ENCODE data around the gene UBR1. TPM values are rescaled to one million over a fixed set of nuclear protein-coding genes. Genes with fewer than 3 reads are reported as not detected.

Gene UBR1
- total and polyA plus RNA-seq, 2 experiments from 2014 or later = 17.2 to 19.6 TPM

DNA sequence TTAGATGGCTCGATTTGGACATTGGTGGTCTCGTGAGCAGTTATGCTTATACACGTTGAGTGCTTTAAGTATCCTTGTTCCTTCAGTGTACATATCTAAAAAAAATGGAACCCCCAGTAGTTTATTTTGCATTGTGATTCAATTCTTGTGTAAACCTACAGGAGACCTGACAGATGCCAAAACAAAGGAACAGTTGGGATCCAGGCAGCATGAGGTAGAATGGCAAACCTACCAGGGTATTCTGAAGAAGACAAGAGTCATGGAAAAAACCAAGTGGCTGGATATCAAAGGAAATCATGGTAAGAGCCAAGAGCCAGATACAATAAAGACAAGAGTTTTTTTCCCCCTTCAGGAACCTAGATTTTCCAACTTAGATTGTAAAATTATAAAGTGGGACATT is 29.5 kb upstream of the UBR1 start:
- ATAC-seq (no peak), DNase-seq (ENCODE audit: low spot score) (peak; percentile 13)
- TF ChIP-seq, protein P1, sequence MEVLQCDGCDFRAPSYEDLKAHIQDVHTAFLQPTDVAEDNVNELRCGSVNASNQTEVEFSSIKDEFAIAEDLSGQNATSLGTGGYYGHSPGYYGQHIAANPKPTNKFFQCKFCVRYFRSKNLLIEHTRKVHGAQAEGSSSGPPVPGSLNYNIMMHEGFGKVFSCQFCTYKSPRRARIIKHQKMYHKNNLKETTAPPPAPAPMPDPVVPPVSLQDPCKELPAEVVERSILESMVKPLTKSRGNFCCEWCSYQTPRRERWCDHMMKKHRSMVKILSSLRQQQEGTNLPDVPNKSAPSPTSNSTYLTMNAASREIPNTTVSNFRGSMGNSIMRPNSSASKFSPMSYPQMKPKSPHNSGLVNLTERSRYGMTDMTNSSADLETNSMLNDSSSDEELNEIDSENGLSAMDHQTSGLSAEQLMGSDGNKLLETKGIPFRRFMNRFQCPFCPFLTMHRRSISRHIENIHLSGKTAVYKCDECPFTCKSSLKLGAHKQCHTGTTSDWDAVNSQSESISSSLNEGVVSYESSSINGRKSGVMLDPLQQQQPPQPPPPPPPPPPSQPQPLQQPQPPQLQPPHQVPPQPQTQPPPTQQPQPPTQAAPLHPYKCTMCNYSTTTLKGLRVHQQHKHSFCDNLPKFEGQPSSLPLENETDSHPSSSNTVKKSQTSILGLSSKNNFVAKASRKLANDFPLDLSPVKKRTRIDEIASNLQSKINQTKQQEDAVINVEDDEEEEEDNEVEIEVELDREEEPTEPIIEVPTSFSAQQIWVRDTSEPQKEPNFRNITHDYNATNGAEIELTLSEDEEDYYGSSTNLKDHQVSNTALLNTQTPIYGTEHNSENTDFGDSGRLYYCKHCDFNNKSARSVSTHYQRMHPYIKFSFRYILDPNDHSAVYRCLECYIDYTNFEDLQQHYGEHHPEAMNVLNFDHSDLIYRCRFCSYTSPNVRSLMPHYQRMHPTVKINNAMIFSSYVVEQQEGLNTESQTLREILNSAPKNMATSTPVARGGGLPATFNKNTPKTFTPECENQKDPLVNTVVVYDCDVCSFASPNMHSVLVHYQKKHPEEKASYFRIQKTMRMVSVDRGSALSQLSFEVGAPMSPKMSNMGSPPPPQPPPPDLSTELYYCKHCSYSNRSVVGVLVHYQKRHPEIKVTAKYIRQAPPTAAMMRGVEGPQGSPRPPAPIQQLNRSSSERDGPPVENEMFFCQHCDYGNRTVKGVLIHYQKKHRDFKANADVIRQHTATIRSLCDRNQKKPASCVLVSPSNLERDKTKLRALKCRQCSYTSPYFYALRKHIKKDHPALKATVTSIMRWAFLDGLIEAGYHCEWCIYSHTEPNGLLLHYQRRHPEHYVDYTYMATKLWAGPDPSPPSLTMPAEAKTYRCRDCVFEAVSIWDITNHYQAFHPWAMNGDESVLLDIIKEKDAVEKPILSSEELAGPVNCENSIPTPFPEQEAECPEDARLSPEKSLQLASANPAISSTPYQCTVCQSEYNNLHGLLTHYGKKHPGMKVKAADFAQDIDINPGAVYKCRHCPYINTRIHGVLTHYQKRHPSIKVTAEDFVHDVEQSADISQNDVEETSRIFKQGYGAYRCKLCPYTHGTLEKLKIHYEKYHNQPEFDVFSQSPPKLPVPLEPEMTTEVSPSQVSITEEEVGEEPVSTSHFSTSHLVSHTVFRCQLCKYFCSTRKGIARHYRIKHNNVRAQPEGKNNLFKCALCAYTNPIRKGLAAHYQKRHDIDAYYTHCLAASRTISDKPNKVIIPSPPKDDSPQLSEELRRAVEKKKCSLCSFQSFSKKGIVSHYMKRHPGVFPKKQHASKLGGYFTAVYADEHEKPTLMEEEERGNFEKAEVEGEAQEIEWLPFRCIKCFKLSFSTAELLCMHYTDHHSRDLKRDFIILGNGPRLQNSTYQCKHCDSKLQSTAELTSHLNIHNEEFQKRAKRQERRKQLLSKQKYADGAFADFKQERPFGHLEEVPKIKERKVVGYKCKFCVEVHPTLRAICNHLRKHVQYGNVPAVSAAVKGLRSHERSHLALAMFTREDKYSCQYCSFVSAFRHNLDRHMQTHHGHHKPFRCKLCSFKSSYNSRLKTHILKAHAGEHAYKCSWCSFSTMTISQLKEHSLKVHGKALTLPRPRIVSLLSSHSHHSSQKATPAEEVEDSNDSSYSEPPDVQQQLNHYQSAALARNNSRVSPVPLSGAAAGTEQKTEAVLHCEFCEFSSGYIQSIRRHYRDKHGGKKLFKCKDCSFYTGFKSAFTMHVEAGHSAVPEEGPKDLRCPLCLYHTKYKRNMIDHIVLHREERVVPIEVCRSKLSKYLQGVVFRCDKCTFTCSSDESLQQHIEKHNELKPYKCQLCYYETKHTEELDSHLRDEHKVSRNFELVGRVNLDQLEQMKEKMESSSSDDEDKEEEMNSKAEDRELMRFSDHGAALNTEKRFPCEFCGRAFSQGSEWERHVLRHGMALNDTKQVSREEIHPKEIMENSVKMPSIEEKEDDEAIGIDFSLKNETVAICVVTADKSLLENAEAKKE (CRISPR knock-in tag; IDR thresholded peaks at IDR 0.05) = no peak
- TF ChIP-seq, protein P2, sequence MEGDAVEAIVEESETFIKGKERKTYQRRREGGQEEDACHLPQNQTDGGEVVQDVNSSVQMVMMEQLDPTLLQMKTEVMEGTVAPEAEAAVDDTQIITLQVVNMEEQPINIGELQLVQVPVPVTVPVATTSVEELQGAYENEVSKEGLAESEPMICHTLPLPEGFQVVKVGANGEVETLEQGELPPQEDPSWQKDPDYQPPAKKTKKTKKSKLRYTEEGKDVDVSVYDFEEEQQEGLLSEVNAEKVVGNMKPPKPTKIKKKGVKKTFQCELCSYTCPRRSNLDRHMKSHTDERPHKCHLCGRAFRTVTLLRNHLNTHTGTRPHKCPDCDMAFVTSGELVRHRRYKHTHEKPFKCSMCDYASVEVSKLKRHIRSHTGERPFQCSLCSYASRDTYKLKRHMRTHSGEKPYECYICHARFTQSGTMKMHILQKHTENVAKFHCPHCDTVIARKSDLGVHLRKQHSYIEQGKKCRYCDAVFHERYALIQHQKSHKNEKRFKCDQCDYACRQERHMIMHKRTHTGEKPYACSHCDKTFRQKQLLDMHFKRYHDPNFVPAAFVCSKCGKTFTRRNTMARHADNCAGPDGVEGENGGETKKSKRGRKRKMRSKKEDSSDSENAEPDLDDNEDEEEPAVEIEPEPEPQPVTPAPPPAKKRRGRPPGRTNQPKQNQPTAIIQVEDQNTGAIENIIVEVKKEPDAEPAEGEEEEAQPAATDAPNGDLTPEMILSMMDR (conservative IDR thresholded peaks at IDR 0.05; ENCODE audit: low read depth in 2 of 2) = no peak
- TF ChIP-seq JUNB (IDR thresholded peaks at IDR 0.05; ENCODE audit: unreplicated experiment) (no peak), ZNF114 (CRISPR knock-in tag; IDR thresholded peaks at IDR 0.05) (no peak), EZH2 (IDR thresholded peaks at IDR 0.05; ENCODE audit: low read depth, unreplicated experiment) (no peak), NANOG (IDR thresholded peaks at IDR 0.05; ENCODE audit: borderline replicate concordance) (no peak), CREB1 (CRISPR knock-in tag; IDR thresholded peaks at IDR 0.05; ENCODE audit: low read depth) (no peak), POLR2AphosphoS5 (IDR thresholded peaks at IDR 0.05; ENCODE audit: low read depth) (no peak), ZNF331 (CRISPR knock-in tag; IDR thresholded peaks at IDR 0.05; ENCODE audit: low read depth) (no peak), EZH2phosphoT487 (IDR thresholded peaks at IDR 0.05; ENCODE audit: unreplicated experiment) (no peak), STAT1 (IDR thresholded peaks at IDR 0.05; ENCODE audit: unreplicated experiment) (no peak)
- TF ChIP-seq, protein P3, sequence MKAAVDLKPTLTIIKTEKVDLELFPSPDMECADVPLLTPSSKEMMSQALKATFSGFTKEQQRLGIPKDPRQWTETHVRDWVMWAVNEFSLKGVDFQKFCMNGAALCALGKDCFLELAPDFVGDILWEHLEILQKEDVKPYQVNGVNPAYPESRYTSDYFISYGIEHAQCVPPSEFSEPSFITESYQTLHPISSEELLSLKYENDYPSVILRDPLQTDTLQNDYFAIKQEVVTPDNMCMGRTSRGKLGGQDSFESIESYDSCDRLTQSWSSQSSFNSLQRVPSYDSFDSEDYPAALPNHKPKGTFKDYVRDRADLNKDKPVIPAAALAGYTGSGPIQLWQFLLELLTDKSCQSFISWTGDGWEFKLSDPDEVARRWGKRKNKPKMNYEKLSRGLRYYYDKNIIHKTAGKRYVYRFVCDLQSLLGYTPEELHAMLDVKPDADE (IDR thresholded peaks at IDR 0.05) = no peak
- TF ChIP-seq, protein P4, sequence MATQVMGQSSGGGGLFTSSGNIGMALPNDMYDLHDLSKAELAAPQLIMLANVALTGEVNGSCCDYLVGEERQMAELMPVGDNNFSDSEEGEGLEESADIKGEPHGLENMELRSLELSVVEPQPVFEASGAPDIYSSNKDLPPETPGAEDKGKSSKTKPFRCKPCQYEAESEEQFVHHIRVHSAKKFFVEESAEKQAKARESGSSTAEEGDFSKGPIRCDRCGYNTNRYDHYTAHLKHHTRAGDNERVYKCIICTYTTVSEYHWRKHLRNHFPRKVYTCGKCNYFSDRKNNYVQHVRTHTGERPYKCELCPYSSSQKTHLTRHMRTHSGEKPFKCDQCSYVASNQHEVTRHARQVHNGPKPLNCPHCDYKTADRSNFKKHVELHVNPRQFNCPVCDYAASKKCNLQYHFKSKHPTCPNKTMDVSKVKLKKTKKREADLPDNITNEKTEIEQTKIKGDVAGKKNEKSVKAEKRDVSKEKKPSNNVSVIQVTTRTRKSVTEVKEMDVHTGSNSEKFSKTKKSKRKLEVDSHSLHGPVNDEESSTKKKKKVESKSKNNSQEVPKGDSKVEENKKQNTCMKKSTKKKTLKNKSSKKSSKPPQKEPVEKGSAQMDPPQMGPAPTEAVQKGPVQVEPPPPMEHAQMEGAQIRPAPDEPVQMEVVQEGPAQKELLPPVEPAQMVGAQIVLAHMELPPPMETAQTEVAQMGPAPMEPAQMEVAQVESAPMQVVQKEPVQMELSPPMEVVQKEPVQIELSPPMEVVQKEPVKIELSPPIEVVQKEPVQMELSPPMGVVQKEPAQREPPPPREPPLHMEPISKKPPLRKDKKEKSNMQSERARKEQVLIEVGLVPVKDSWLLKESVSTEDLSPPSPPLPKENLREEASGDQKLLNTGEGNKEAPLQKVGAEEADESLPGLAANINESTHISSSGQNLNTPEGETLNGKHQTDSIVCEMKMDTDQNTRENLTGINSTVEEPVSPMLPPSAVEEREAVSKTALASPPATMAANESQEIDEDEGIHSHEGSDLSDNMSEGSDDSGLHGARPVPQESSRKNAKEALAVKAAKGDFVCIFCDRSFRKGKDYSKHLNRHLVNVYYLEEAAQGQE (IDR thresholded peaks at IDR 0.05; ENCODE audit: unreplicated experiment) = no peak
- Histone ChIP-seq H3K79me2 (replicated peaks; ENCODE audit: insufficient read depth) (no peaks in the 10 kb centered on the region), H3K4me3 (no peak overlapping the region), H3K27me3 (ENCODE audit: insufficient read depth) (peaks cover 33% of the 10 kb centered on the region), H3K27ac (ENCODE audit: low read depth) (no peak overlapping the region), H3F3A (replicated peaks; ENCODE audit: low read depth) (peaks cover 6% of the 10 kb centered on the region; the same call in 1 of the 2 replicates), H3K4me1 (ENCODE audit: insufficient read depth) (peaks cover 12% of the 10 kb centered on the region; the same call in 1 of the 2 replicates), H2AFZ (no peak overlapping the region), H3K9me2 (ENCODE audit: insufficient read depth) (no peaks in the 10 kb centered on the region), H3K4me2 (no peak overlapping the region), H4K20me1 (replicated peaks; ENCODE audit: insufficient read depth) (no peaks in the 10 kb centered on the region; the same call in 1 of the 2 replicates), H3K36me3 (ENCODE audit: insufficient read depth) (no peaks in the 10 kb centered on the region)
- Mint-ChIP-seq H3K27me3 (ENCODE audit: insufficient read depth, low read depth, poor library complexity) (peaks cover 27% of the 10 kb centered on the region), H3K4me3 (no peak overlapping the region; the same call in 2 of the 3 replicates), H3K27ac (no peak overlapping the region), H3K36me3 (ENCODE audit: low read depth) (peaks cover 4% of the 10 kb centered on the region; the same call in 1 of the 3 replicates), H3K9me3 (no peaks in the 10 kb centered on the region), H3K4me1 (peaks cover 15% of the 10 kb centered on the region; the same call in 2 of the 3 replicates)
